Activated T-helper 1 cell treated with anti-CD3 and anti-CD28 coated beads, Interleukin-12 subunit alpha, Interleukin-12 subunit beta, Interleukin-2, Interleukin-4 antibody, amounts not matched to agents 30 ng/mL and 10 ng/mL and 1 ng/mL, durations not matched to agents 14 hours and 24 hours and 36 hours (primary cell): ENCODE results near the gene F8. TPM values are rescaled to one million over a fixed set of nuclear protein-coding genes. Genes with fewer than 3 reads are reported as not detected.
"Not testable (repeated sequence)": the region's sequence is repeated elsewhere in the genome, so short reads cannot be mapped to it uniquely, and the experiment has no call there.

ENCODE experiments used
- DNase-seq: peaks from one replicate; pipeline ENCODE4 v3.0.0; 2021; ENCODE audit warnings: low spot score
- H3K27ac Mint-ChIP-seq: one replicate; pipeline ENCODE4 v1.8.0; 2021; ENCODE audit warnings: mild to moderate bottlenecking, mixed read lengths
- H3K27me3 Mint-ChIP-seq: one replicate; pipeline ENCODE4 v1.8.0; 2022; ENCODE audit warnings: mild to moderate bottlenecking, moderate library complexity, mixed read lengths; ENCODE audit not compliant: insufficient read depth
- H3K36me3 Mint-ChIP-seq: one replicate; pipeline ENCODE4 v1.8.0; 2021; ENCODE audit warnings: low read depth, mixed read lengths
- H3K4me1 Mint-ChIP-seq: one replicate; pipeline ENCODE4 v1.8.0; 2021; ENCODE audit warnings: low read depth, mixed read lengths
- H3K4me3 Mint-ChIP-seq: one replicate; pipeline ENCODE4 v1.8.0; 2021; ENCODE audit warnings: mild to moderate bottlenecking, moderate library complexity, mixed read lengths
- H3K9me3 Mint-ChIP-seq: one replicate; pipeline ENCODE4 v1.8.0; 2021; ENCODE audit warnings: mixed read lengths
- intact Hi-C: fragments of 100-400 bp; cut with micrococcal nuclease; formaldehyde crosslinking; loops from one replicate; pipeline ENCODE4 v1.15.1; 2024
- total RNA-seq: library from RNA; stranded (reverse); gene quantifications from 2 replicates; pipeline ENCODE4 v1.2.3, GENCODE V29; 2022

F8 gene
- total RNA-seq, 1 donor from 2014 or later: 2.9 TPM

DNA sequence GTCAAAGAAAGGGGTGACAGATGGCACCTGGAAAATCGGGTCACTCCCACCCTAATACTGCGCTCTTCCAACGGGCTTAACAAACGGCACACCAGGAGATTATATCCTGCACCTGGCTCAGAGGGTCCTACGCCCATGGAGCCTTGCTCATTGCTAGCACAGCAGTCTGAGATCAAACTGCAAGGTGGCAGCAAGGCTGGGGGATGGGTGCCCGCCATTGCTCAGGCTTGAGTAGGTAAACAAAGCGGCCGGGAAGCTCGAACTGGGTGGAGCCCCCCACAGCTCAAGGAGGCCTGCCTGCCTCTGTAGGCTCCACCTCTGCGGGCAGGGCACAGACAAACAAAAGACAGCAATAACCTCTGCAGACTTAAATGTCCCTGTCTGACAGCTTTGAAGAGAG is 83.3 kb downstream of the F8 start:
- H3K27me3 Mint-ChIP-seq, intact Hi-C loops, H3K4me3 Mint-ChIP-seq, H3K27ac Mint-ChIP-seq, H3K36me3 Mint-ChIP-seq, H3K9me3 Mint-ChIP-seq, H3K4me1 Mint-ChIP-seq, DNase-seq: not testable (repeated sequence)

DNA sequence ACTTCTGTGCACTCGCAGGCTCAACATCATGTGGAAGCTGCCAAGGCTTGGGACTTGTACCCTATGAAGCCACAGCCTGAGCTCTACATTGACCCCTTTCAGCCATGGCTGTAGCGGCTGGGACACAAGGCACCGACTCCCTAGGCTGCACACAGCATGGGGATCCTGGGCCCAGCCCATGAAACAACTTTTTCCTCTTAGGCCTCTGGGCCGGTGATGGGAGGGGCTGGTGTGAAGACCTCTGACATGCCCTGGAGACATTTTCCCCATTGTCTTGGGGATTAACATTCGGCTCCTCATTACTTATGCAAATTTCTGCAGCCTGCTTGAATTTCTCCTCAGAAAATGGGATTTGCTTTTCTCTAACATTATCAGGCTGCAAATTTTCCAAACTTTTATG is 97.8 kb downstream of the F8 start:
- DNase-seq, H3K4me3 Mint-ChIP-seq, H3K27ac Mint-ChIP-seq, H3K36me3 Mint-ChIP-seq, H3K9me3 Mint-ChIP-seq, H3K4me1 Mint-ChIP-seq, intact Hi-C loops: not testable (repeated sequence)
- H3K27me3 Mint-ChIP-seq: peaks cover 10% of the 10 kb centered on the region

DNA sequence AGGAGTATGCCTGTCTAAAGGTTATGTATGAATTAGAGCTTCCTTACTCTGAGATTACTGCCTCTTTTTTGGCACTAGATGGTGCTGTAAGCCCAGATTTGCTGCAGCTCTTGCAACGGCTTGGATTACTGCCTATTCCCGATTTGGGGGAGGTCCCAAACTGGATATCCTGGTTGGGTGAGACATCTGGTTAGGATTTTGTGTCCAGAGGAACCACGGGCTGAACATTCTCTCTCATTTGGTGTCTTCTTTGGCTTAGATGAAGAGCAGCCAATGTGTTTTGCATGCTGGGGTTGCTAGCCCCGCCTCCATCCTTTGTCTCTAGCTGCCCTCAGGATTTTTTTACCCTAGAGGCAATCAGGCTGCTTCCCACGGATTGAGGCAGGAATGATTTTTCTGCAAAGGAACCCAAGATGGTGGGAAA is 104.5 kb downstream of the F8 start:
- peak overlapping the region; percentile 68 for H3K4me3 Mint-ChIP-seq
- no peak overlapping the region for H3K27ac Mint-ChIP-seq
- peaks cover 15% of the 10 kb centered on the region for H3K27me3 Mint-ChIP-seq
- intact Hi-C loops: loop anchor here (1.0 to 5.0 kb wide), 6 partner anchors 63 to 904 kb away; partner anchors contain the start of genes BRCC3, CMC4, FUNDC2 and MTCP1
- H3K36me3 Mint-ChIP-seq: no peaks in the 10 kb centered on the region
- no peaks in the 10 kb centered on the region for H3K9me3 Mint-ChIP-seq
- DNase-seq: peak; percentile 1
- H3K4me1 Mint-ChIP-seq: peaks cover 6% of the 10 kb centered on the region

DNA sequence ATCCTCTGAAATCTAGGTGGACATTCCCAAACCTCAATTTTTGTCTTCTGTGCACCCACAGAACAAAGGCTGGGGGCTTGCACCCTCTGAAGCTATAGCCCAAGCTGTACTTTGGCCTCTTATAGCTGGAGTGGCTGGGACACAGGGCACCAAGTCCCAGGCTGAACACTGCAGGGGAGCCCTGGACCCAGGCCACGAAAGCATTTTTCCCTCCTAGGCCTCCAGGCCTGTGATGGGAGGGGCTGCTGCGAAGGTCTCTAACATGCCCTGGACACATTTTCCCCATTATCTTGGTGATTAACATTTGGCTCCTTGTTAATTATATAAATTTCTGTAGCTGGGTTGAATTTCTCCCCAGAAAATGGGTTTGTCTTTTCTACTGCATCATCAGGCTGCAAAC is 108.5 kb downstream of the F8 start:
- DNase-seq: no peak
- Mint-ChIP-seq H3K27me3 (peaks cover 9% of the 10 kb centered on the region), H3K4me3 (no peak overlapping the region), H3K27ac (no peak overlapping the region), H3K36me3 (no peaks in the 10 kb centered on the region), H3K4me1 (peaks cover 6% of the 10 kb centered on the region), H3K9me3 (no peaks in the 10 kb centered on the region)
- intact Hi-C loops: no loop called here

DNA sequence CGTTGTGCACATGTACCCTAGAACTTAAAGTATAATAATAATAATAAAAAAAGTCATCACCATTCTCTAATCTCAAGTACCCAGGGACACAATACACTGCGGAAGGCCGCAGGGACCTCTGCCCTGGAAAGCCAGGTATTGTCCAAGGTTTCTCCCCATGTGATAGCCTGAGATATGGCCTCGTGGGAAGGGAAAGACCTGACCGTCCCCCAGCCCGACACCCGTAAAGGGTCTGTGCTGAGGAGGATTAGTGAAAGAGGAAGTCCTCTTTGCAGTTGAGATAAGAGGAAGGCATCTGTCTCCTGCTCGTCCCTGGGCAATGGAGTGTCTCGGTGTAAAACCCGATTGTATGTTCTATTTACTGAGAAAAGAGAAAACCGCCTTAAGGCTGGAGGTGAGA is 112.0 kb downstream of the F8 start:
- DNase-seq, H3K27ac Mint-ChIP-seq, H3K36me3 Mint-ChIP-seq, H3K27me3 Mint-ChIP-seq, H3K4me3 Mint-ChIP-seq, H3K9me3 Mint-ChIP-seq, H3K4me1 Mint-ChIP-seq, intact Hi-C loops: not testable (repeated sequence)

DNA sequence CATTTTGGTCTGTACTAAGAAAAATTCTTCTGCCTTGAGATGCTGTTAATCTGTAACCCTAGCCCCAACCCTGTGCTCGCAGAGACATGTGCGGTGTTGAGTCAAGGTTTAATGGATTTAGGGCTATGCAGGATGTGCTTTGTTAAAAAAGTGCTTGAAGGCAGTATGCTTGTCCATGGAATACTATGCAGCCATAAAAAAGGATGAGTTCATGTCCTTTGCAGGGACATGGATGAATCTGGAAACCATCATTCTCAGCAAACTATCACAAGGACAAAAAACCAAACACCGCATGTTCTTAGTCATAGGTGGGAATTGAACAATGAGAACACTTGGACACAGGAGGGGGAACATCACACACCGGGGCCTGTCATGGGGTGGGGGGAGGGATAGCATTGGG is 112.5 kb downstream of the F8 start:
- H3K4me3 Mint-ChIP-seq, H3K4me1 Mint-ChIP-seq, H3K27me3 Mint-ChIP-seq, H3K9me3 Mint-ChIP-seq, DNase-seq, intact Hi-C loops, H3K36me3 Mint-ChIP-seq, H3K27ac Mint-ChIP-seq: not testable (repeated sequence)

DNA sequence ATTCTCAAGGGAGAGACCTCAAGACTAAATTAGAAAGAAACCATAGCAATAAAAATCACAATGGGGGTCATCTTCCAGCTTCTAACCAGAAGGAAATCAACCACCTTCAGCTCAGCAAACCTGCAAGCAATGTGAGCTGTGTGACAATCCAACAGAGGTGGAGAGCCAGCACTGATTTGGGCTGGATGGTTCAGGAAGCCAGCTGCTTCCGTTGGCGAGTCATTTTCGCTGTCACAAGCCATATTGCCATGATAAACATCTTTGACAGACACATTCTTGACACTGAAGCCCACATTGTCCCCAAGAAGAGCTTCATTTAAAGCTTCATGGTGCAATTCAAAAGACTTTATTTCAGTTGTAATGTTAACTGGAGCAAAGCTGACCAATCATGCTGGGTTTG is 113.7 kb downstream of the F8 start:
- H3K9me3 Mint-ChIP-seq: no peaks in the 10 kb centered on the region
- intact Hi-C loops: no loop called here
- H3K4me1 Mint-ChIP-seq: no peaks in the 10 kb centered on the region
- H3K4me3 Mint-ChIP-seq: no peak overlapping the region
- no peak for DNase-seq
- peaks cover 4% of the 10 kb centered on the region for H3K27me3 Mint-ChIP-seq
- no peaks in the 10 kb centered on the region for H3K36me3 Mint-ChIP-seq
- H3K27ac Mint-ChIP-seq: no peak overlapping the region

DNA sequence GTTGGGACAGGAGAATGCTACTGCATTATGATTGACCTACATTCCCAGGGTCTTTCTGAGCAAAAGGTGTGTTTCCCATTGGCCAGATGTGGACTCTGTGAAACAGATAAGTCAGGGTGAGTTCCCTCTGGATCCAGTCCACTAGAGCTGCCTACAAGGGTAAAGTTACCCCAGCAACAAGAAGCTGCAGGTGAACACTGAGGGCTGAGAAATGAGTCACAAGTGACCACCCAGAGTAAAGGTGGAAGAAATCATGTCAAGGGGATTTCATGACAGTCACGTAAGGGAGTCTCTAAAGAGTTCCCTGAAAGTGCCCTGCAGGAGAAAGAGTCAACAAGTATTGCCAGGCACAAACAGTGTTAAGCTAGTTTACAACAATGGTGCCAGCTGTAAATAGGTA is 120.1 kb downstream of the F8 start:
- DNase-seq: no peak
- intact Hi-C loops: no loop called here
- no peaks in the 10 kb centered on the region for H3K36me3 Mint-ChIP-seq
- H3K9me3 Mint-ChIP-seq: no peaks in the 10 kb centered on the region
- no peaks in the 10 kb centered on the region for H3K4me1 Mint-ChIP-seq
- no peak overlapping the region for H3K27ac Mint-ChIP-seq
- peaks cover 8% of the 10 kb centered on the region for H3K27me3 Mint-ChIP-seq
- no peak overlapping the region for H3K4me3 Mint-ChIP-seq

DNA sequence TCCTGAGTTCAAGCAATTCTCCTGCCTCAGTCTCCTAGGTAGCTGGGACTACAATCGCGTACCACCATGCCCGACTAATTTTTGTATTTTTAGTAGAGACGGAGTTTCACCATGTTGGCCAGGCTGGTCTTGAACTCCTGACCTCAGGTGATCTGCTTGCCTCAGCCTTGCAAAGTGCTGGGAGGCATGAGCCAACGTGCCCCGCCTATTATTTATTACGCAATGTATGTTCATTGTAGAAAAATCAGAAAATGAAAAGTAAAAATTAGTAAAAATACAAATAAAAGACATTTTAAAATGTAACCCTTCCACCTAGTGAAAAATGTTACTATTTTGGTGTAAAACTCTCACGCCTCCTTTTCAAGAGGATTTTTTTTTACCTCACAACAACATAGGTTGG is 122.2 kb downstream of the F8 start:
- H3K4me3 Mint-ChIP-seq: no peak overlapping the region
- H3K27me3 Mint-ChIP-seq: peaks cover 8% of the 10 kb centered on the region
- H3K27ac Mint-ChIP-seq: no peak overlapping the region
- H3K4me1 Mint-ChIP-seq: no peaks in the 10 kb centered on the region
- H3K9me3 Mint-ChIP-seq: no peaks in the 10 kb centered on the region
- intact Hi-C loops: no loop called here
- no peak for DNase-seq
- H3K36me3 Mint-ChIP-seq: no peaks in the 10 kb centered on the region

DNA sequence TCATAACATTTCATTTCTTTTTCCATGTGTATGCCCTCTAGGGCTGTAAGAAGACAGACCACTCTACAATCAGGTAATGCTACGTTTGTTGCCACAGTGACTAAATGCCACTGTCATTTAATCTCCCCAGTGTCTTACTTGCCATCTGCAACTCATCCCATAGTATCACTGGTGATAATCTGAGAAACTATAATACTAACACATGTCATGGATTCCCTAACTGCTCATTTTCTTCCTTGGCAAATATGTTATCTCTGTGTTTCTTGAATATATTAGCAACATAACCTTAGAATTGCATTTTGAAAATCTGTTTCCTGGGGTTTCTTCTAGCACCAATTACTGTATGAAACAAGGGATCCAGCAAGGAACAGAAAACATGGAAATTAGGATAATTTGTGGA is 130.2 kb downstream of the F8 start:
- DNase-seq: no peak
- Mint-ChIP-seq H3K27ac (no peak overlapping the region), H3K27me3 (peaks cover 1% of the 10 kb centered on the region), H3K36me3 (peaks cover 8% of the 10 kb centered on the region), H3K4me1 (no peaks in the 10 kb centered on the region), H3K9me3 (no peaks in the 10 kb centered on the region), H3K4me3 (no peak overlapping the region)
- intact Hi-C loops: no loop called here

DNA sequence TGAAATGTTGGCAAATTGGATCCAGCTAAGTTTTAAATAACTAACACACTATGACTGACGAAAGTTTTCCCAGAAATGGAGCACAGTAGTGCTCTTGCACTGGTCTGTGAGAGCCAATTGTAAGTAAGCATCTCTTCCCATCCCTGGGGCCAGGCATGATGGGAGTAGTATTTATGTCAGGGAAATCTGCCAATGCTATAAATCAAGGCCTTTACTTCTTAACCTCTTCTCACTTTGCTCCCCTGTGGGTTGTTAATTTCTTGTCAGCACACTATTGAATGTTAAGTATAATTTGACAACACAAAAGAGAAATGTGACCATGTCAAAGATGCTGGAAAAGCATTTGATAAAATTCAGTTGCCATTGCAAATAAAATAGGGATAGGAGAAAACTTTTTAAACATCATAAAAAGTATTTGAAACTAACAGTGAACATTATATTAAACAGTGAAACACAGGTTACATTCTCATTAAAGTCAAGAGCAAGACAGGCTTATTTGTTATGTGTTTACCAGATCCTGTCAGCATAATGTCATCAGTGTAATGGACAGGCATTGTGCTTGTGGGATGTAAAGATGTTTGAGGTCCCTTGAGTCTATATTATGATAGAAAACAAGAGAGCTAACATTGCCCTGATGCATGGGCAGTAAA is 131.4 kb downstream of the F8 start:
- intact Hi-C loops: no loop called here
- H3K27ac Mint-ChIP-seq: no peak overlapping the region
- DNase-seq: no peak
- no peaks in the 10 kb centered on the region for H3K4me1 Mint-ChIP-seq
- H3K9me3 Mint-ChIP-seq: no peaks in the 10 kb centered on the region
- H3K36me3 Mint-ChIP-seq: peaks cover 8% of the 10 kb centered on the region
- H3K4me3 Mint-ChIP-seq: no peak overlapping the region
- H3K27me3 Mint-ChIP-seq: peaks cover 1% of the 10 kb centered on the region

DNA sequence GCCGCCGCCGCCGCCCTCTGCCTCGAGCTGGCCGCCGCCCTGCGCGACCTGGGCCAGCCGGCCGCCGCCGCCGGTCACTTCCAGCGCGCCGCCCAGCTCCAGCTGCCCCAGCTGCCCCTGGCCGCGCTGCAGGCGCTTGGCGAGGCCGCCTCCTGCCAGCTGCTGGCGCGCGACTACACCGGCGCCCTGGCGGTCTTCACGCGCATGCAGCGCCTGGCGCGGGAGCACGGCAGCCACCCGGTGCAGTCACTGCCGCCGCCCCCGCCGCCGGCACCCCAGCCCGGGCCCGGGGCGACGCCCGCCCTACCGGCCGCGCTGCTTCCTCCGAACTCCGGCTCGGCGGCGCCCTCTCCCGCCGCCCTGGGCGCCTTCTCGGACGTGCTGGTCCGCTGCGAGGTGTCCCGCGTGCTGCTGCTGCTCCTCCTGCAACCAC is 135.7 kb downstream of the F8 start:
- DNase-seq, H3K27me3 Mint-ChIP-seq, H3K9me3 Mint-ChIP-seq, intact Hi-C loops, H3K27ac Mint-ChIP-seq, H3K36me3 Mint-ChIP-seq, H3K4me3 Mint-ChIP-seq, H3K4me1 Mint-ChIP-seq: not testable (repeated sequence)

DNA sequence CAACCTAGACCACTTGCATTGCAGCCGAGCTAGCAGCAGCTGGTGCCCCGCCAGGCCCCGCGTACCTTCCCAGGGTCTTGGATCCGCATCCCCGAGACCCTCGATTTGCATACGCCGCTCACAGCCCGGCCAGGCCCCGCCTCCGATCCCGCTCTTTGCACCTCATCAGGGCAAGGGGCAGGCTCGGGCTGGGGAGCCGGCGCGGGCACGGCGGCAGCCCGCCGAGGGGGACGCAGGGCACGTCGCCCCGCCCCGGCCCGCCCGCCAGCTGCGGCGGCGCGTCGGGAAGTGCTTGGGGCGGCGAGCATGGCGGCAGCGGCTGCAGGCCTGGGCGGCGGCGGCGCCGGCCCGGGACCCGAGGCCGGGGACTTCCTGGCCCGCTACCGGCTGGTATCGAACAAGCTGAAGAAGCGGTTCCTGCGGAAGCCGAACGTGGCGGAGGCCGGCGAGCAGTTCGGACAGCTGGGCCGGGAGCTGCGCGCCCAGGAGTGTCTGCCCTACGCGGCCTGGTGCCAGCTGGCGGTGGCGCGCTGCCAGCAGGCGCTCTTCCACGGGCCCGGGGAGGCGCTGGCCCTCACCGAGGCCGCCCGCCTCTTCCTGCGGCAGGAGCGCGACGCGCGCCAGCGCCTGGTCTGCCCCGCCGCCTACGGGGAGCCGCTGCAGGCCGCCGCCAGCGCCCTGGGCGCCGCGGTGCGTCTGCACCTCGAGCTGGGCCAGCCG is 136.3 kb downstream of the F8 start, which contains the start of gene F8A1:
Gene F8A1, plus strand, starts transcription at position 287 of the 720 bp plus-strand sequence. Its CDS starts 20 bp downstream, at position 307.
- H3K4me3 Mint-ChIP-seq, H3K9me3 Mint-ChIP-seq, intact Hi-C loops, DNase-seq, H3K4me1 Mint-ChIP-seq, H3K27me3 Mint-ChIP-seq, H3K27ac Mint-ChIP-seq, H3K36me3 Mint-ChIP-seq: not testable (repeated sequence)
